GM21423 (cell line): ENCODE data around the gene MGAT5.
"Not testable (repeated sequence)": the region's sequence is repeated elsewhere in the genome, so short reads cannot be mapped to it uniquely, and the experiment has no call there.

Source experiments
- ATAC-seq: cut with Tn5 transposase; IDR thresholded peaks from one replicate; pipeline ENCODE4 v1.9.1; 2021; ENCODE audit warnings: mild to moderate bottlenecking, moderate library complexity; ENCODE audit not compliant: unreplicated experiment

MGAT5 gene

GRCh38 chr2:134459706-134460406 lies 206.0 kb downstream of the MGAT5 start:
- no peak for ATAC-seq

GRCh38 chr2:134460583-134460998 lies 206.7 kb downstream of the MGAT5 start:
- no peak for ATAC-seq

GRCh38 chr2:134461511-134461910 lies 207.6 kb downstream of the MGAT5 start:
- ATAC-seq, result no peak

GRCh38 chr2:134462275-134462674 lies 208.4 kb downstream of the MGAT5 start:
- no peak for ATAC-seq

- ATAC-seq, result no peak
These were observed 209.2 kb downstream of the MGAT5 start for GRCh38 chr2:134462791-134463698.

GRCh38 chr2:134463699-134464022 lies 209.8 kb downstream of the MGAT5 start:
- no peak for ATAC-seq

- no peak for ATAC-seq
These were observed 211.6 kb downstream of the MGAT5 start for GRCh38 chr2:134465228-134466105.

GRCh38 chr2:134466141-134466540 lies 212.3 kb downstream of the MGAT5 start:
- ATAC-seq, result no peak

GRCh38 chr2:134468164-134468563 lies 214.3 kb downstream of the MGAT5 start:
- no peak for ATAC-seq

- ATAC-seq, result no peak
These were observed 214.9 kb downstream of the MGAT5 start for GRCh38 chr2:134468776-134469175.

GRCh38 chr2:134469516-134470115 lies 215.7 kb downstream of the MGAT5 start:
- ATAC-seq, result no peak

- ATAC-seq, result no peak
These were observed 216.8 kb downstream of the MGAT5 start for GRCh38 chr2:134470561-134471168.

- ATAC-seq, result not testable (repeated sequence)
These were observed 223.1 kb downstream of the MGAT5 start for GRCh38 chr2:134476982-134477381.

GRCh38 chr2:134479696-134480330 lies 225.9 kb downstream of the MGAT5 start:
- no peak for ATAC-seq

- ATAC-seq, result no peak
These were observed 228.4 kb downstream of the MGAT5 start for GRCh38 chr2:134482131-134482723.

GRCh38 chr2:134482766-134483340 lies 229.0 kb downstream of the MGAT5 start:
- ATAC-seq, result no peak

- no peak for ATAC-seq
These were observed 236.0 kb downstream of the MGAT5 start for GRCh38 chr2:134489732-134490384.

GRCh38 chr2:134490559-134490958 lies 236.7 kb downstream of the MGAT5 start:
- ATAC-seq, result no peak

GRCh38 chr2:134491022-134491421 lies 237.2 kb downstream of the MGAT5 start:
- ATAC-seq, result no peak
